CD4-positive, alpha-beta T cell treated with Interleukin-17A for 1 hour (primary cell): ENCODE measurements around the gene AQP12B.
"Not testable (repeated sequence)": the region's sequence is repeated elsewhere in the genome, so short reads cannot be mapped to it uniquely, and the experiment has no call there.

Source experiments
- DNase-seq: peaks from one replicate; pipeline ENCODE4 v3.0.0-alpha.2; 2020

Gene AQP12B

GRCh38 chr2:240682431-240683224 is at the start of gene AQP12B:
TSS of gene AQP12B (minus strand) at chr2:240682885. CDS start at chr2:240682837, 48 bp downstream.
- DNase-seq, result not testable (repeated sequence)

GRCh38 chr2:240732184-240732583 is 49.5 kb upstream of the AQP12B start:
- DNase-seq, result no peak

- DNase-seq, result no peak
These were observed 48.5 kb upstream of the AQP12B start for GRCh38 chr2:240731178-240731545.

GRCh38 chr2:240730501-240731177 is 48.0 kb upstream of the AQP12B start:
- DNase-seq, result no peak

GRCh38 chr2:240728827-240729226 is 46.1 kb upstream of the AQP12B start:
- no peak for DNase-seq

GRCh38 chr2:240728361-240728760 is 45.7 kb upstream of the AQP12B start:
- no peak for DNase-seq

GRCh38 chr2:240727913-240728312 is 45.2 kb upstream of the AQP12B start:
- DNase-seq, result no peak

- no peak for DNase-seq
These were observed 44.8 kb upstream of the AQP12B start for GRCh38 chr2:240727439-240727838.

- no peak for DNase-seq
These were observed 44.2 kb upstream of the AQP12B start for GRCh38 chr2:240726876-240727275.

- no peak for DNase-seq
These were observed 43.0 kb upstream of the AQP12B start for GRCh38 chr2:240725671-240726070.

GRCh38 chr2:240725266-240725665 is 42.6 kb upstream of the AQP12B start:
- DNase-seq, result no peak

GRCh38 chr2:240724431-240724830 is 41.7 kb upstream of the AQP12B start:
- no peak for DNase-seq

GRCh38 chr2:240723851-240724250 is 41.2 kb upstream of the AQP12B start:
- no peak for DNase-seq

- no peak for DNase-seq
These were observed 40.4 kb upstream of the AQP12B start for GRCh38 chr2:240722796-240723735.

- DNase-seq, result no peak
These were observed 39.7 kb upstream of the AQP12B start for GRCh38 chr2:240722376-240722775.

GRCh38 chr2:240721596-240722180 is 39.0 kb upstream of the AQP12B start:
- no peak for DNase-seq

- DNase-seq, result no peak
These were observed 38.3 kb upstream of the AQP12B start for GRCh38 chr2:240720686-240721595.

- DNase-seq, result no peak
These were observed 37.2 kb upstream of the AQP12B start for GRCh38 chr2:240719676-240720545.

- no peak for DNase-seq
These were observed 36.3 kb upstream of the AQP12B start for GRCh38 chr2:240718896-240719490.
